HG03378 (cell line): ENCODE results near the gene MAPKBP1.

Source experiments
- ATAC-seq: cut with Tn5 transposase; IDR thresholded peaks from one replicate; pipeline ENCODE4 v1.9.1; 2021; ENCODE audit warnings: mild to moderate bottlenecking, moderate library complexity; ENCODE audit not compliant: unreplicated experiment

Gene MAPKBP1

GRCh38 chr15:41862515-41863116 lies 88.3 kb downstream of the MAPKBP1 start:
- ATAC-seq: no peak

DNA sequence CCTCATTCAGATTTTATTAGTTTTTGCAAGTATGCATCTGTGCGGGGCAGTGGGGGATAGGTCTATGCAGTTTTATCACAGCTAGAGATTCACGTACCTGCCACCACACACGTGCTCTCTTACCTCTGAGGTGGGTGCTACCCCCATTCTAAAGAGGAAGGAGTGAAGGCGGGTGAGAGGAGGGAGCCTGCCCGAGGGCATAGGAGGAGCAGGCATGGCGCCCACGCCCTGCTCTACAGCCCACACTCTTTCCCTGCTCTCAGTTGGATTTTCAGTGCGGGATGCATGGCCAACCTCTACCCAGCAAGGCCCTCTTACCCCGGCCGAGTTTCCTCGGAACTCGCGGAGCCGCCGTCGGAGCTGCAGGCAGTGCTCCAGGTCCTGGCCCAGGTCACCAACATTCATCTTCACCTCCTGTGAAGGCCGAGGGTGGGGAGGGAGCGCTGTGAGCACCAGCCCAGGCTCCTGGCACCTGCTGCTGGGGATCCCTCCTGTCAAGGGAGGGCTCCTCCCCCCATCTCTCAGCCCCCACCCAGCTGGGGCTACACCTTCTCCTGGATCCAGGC lies 91.3 kb downstream of the MAPKBP1 start:
- no peak for ATAC-seq

DNA sequence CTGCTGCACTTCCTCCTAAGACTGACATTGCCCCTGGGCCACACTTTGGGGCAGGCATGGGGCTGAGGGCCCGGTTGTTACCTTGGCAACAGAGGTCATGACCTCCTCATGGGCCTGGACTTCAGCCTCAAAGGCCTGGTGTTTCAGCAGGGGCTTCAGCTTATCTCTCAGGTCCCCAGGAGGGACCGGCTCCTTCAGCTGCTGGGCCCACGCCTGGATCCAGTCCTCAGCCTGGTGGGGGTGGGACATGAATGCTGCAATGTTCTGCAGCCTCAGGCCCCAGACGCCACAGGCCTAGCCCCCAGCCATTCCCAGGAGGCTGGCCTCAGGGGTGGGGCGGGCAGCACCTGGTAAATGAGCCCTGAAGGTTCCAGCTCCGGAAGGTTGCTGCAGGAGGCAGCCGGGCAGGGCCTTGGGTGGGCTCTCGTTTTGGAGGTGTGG lies 92.0 kb downstream of the MAPKBP1 start:
- no peak for ATAC-seq

DNA sequence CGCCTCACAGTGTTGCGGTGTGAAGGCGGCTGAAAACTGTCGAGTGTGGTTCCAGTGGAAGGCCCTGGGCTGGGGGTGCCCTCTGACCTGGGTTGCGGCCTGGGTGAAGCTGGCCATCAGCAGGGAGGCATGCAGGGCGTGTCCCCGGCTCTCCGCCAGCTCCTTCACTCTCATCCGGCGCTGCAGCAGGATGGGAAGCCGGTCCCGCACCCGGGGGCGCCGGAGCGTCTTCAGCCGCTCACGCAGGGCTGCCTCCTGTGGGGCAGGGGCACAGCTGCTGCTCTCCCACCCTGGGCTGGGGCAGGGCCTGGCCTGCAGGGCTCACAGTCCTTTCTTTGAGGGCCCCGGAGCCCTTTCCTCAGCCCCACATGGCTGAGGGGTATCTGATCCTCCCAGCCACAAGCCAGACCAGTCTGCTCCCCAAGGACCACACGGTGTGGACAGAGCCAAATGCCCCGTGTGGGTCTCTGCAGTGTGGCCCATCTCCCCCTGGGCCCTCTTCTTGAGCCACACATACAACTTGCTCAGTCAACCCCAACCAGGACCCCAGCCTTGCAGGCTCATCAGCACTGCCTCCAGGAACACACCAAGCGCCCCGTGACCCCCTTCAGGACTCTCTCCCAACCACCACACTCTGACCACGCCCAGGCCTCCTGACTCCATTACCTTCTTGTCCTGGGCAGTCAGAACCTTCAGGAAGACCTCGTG lies 92.7 kb downstream of the MAPKBP1 start:
- no peak for ATAC-seq

DNA sequence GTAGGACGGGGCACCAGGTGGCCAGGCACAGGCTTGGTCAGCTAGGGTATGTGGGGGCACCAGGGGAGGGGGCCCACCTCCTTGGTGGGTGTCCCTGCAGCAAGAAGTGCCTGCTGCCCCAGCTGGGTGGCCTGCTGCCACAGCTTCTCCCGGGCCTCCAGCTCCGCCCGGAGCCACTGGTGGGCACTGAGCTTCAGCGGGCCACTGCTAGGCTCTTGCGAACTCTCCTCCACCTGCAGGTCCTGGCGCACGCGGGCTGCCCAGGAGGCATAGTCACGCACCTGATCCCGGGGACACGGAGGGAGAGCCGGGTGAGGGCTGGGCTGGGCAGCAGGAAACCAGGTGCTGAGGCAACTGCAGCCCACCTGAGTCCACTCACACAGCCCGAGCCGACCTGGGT lies 94.0 kb downstream of the MAPKBP1 start:
- ATAC-seq: no peak

DNA sequence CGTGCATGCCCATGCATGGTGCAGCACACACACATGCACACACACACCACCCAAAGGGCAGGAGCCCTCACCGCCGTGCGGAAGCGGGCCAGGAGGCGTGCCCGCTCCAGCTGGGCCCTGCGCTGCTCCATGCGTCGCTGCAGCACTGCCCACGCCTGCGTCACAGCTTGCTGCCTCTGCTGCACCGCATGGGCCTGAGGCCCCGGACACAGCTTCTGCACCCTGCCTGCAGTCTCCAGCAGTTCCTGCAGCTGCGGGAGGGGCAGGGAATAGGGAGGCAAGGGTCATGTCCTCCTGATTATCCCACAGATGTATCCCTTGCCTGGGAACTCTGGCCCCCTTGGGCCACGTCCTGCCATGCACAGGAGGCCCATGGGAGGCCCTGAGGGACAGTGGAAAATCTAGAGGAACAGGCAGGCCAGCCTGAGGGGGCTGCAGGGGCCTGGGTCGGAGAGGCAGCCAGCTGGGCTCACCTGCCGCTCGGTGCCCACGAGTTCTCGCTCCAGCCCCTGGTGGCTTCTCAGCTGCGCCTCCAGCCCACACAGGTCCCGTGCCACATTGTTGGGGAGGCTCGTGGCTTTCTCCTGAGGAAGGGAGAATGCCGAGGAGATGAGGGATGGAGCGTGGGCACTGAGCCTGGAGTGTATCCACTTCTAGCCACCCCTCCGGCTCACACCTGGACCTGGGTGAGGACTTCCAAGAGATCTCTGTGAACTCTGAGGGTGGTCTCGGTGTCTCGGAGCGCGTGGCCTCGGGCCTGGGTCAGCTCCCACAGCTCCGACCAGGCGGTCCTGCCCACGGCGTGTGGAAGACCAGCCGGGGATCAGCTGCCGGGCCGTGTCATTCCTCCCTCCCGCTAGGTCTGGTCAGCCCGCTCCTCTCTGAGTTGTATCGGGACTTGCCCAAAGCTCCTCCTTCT lies 95.7 kb downstream of the MAPKBP1 start:
- no peak for ATAC-seq

DNA sequence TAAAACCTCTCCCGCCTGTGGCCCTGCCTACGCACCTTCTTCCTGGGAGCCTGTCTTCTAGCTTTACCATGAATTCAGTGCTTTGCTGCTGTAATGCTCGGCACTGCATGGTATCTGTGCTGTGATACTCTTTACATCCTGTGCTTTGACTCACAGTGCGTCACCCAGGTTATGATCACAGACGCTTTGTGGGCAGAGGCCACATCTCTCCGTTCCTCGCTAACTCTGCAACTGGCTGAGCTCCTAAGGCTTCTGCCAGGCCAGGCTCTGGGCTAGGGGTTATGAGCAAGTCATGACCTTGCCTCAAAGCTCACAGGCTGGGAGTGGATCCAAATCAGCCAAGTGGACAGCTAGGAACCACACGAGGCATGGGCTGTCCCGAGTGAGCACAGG lies 96.4 kb downstream of the MAPKBP1 start:
- ATAC-seq: no peak

GRCh38 chr15:41871175-41871905 lies 97.1 kb downstream of the MAPKBP1 start:
- no peak for ATAC-seq

- ATAC-seq: no peak
Measured at GRCh38 chr15:41872166-41872747, 98.0 kb downstream of the MAPKBP1 start.

- ATAC-seq: no peak
Measured at GRCh38 chr15:41873711-41874110, 99.4 kb downstream of the MAPKBP1 start.

GRCh38 chr15:41874736-41875135 lies 100.5 kb downstream of the MAPKBP1 start:
- ATAC-seq: no peak

GRCh38 chr15:41876007-41876406 lies 101.7 kb downstream of the MAPKBP1 start:
- no peak for ATAC-seq

DNA sequence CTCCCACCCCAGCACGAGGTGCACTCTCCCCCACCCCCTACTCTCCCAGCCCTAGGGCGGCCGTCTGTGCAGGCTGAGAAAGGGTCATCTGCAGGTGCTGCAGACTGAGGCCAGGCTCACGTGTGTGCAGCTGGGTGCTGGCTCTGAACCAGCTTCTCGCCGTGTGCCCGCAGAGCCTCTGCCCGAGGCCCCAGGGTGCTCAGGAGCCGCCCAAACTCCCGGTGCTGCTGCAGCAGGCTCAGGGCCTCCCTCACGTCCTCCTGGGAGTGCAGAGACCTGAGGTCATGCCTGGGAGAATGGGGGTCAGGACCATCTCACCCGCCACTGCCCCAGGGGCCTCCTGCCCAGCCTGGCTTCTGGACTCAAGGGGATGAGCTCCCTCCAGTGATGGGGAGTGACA lies 102.4 kb downstream of the MAPKBP1 start:
- no peak for ATAC-seq
